Fibroblast of lung (primary cell): Measurements from ENCODE around the gene SS18. TPM values are rescaled to one million over a fixed set of nuclear protein-coding genes. Genes with fewer than 3 reads are reported as not detected.

Source experiments
- DNase-seq, 2 donors: peaks; one replicate each; pipeline versions ENCODE4 v3.0.0 to v3.0.0-alpha.2; 2010; ENCODE audit warnings: low read depth in 2 of 2
- H2AFZ ChIP-seq: 2 replicates; pipeline ENCODE4 v1.5.1; 2012; ENCODE audit warnings: low read length, control low read depth, inconsistent platforms
- H3K27ac ChIP-seq: 2 replicates; pipeline ENCODE4 v1.5.1; 2011; ENCODE audit warnings: low read length, control low read depth; ENCODE audit not compliant: insufficient read depth
- H3K27me3 ChIP-seq: 2 replicates; pipeline ENCODE4 v1.5.1; 2011; ENCODE audit warnings: mild to moderate bottlenecking, low read length; ENCODE audit not compliant: control insufficient read depth, insufficient read depth
- H3K36me3 ChIP-seq: 2 replicates; pipeline ENCODE4 v1.5.1; 2011; ENCODE audit warnings: low read length; ENCODE audit not compliant: control insufficient read depth, insufficient read depth
- H3K4me1 ChIP-seq: 2 replicates; pipeline ENCODE4 v1.5.1; 2011; ENCODE audit warnings: low read length; ENCODE audit not compliant: control insufficient read depth, insufficient read depth; ENCODE audit errors: extremely low read depth
- H3K4me2 ChIP-seq: 2 replicates; pipeline ENCODE4 v1.5.1; 2011; ENCODE audit warnings: low read length, control low read depth; ENCODE audit not compliant: insufficient read depth; ENCODE audit errors: extremely low read depth
- H3K4me3 ChIP-seq, 4 experiments: fragments of 200-600 bp in 1 of 4; sonication (generic) in 1 of 4; replicated peaks in 1 of 4; 2 replicates each; pipeline ENCODE4 v1.5.1; 2011 to 2016; ENCODE audit warnings: low read length in 4 of 4, low read depth in 3 of 4, mild to moderate bottlenecking in 3 of 4, control low read depth in 2 of 4, inconsistent platforms in 1 of 4, mixed read lengths in 1 of 4; ENCODE audit not compliant: insufficient read depth in 1 of 4; ENCODE audit errors: control extremely low read depth in 1 of 4
- H3K79me2 ChIP-seq: 2 replicates; pipeline ENCODE4 v1.5.1; 2012; ENCODE audit warnings: mild to moderate bottlenecking, low read length, inconsistent platforms; ENCODE audit not compliant: control insufficient read depth, insufficient read depth
- H3K9ac ChIP-seq: 2 replicates; pipeline ENCODE4 v1.5.1; 2011; ENCODE audit warnings: mild to moderate bottlenecking, low read length, control low read depth; ENCODE audit not compliant: insufficient read depth
- H3K9me3 ChIP-seq: 2 replicates; pipeline ENCODE4 v1.5.1; 2012; ENCODE audit warnings: low read depth, low read length; ENCODE audit not compliant: control insufficient read depth, insufficient read depth
- H4K20me1 ChIP-seq: 2 replicates; pipeline ENCODE4 v1.5.1; 2011; ENCODE audit warnings: low read length; ENCODE audit not compliant: control insufficient read depth, insufficient read depth; ENCODE audit errors: extremely low read depth
- CTCF ChIP-seq, 2 donors: IDR thresholded peaks in 1 of 2; conservative IDR thresholded peaks in 1 of 2; 1 replicate in 1 of 2; 2 replicates in 1 of 2; pipeline ENCODE4 v1.5.1; 2011 to 2012; ENCODE audit warnings: low read length in 2 of 2, control low read depth in 1 of 2, inconsistent platforms in 1 of 2, low read depth in 1 of 2, mild to moderate bottlenecking in 1 of 2
- EZH2 ChIP-seq: IDR thresholded peaks from 2 replicates; pipeline ENCODE4 v1.5.1; 2012; ENCODE audit warnings: low read length, control low read depth, mild to moderate bottlenecking; ENCODE audit errors: missing control alignments
- polyA plus RNA-seq, 2 donors: library from polyadenylated mRNA; depleted of rRNA in 1 of 2; stranded (reverse) in 1 of 2; unstranded in 1 of 2; fragments of >200 nt; gene quantifications; 2 replicates each; pipeline ENCODE4 v1.2.1, GENCODE V29; 2011 to 2012; ENCODE audit warnings: missing spikeins in 1 of 2
- total RNA-seq: library from RNA; depleted of rRNA; stranded (reverse); fragments of >200 nt; gene quantifications from 2 replicates; pipeline ENCODE4 v1.2.1, GENCODE V29; 2014

The SS18 gene
- total and polyA plus RNA-seq, 2 donors (not counting 1 experiment from before 2014, with no cell fraction given) = 90.8 to 124 TPM

- Histone ChIP-seq H3K79me2 (no peaks in the 10 kb centered on the region), H3K9me3 (no peaks in the 10 kb centered on the region), H3K4me2 (no peak overlapping the region), H3K9ac (no peak overlapping the region), H3K27me3 (no peaks in the 10 kb centered on the region), H2AFZ (no peak overlapping the region), H3K4me3 (no peak overlapping the region), H3K27ac (no peak overlapping the region), H3K4me1 (no peaks in the 10 kb centered on the region), H4K20me1 (no peaks in the 10 kb centered on the region), H3K36me3 (no peaks in the 10 kb centered on the region)
- DNase-seq = no peak
- TF ChIP-seq EZH2 = no peak
- TF ChIP-seq CTCF (conservative IDR thresholded peaks at IDR 0.05 in 1 of 2, IDR thresholded peaks at IDR 0.05 in 1 of 2; ENCODE audit: low read depth in 1 of 2, low read length in 2 of 2) = no peak
Measured at GRCh38 chr18:25982961-25983360, 107.5 kb downstream of the SS18 start.

- no peak overlapping the region for H3K27ac ChIP-seq
- no peak overlapping the region for H2AFZ ChIP-seq
- no peak overlapping the region for H3K4me2 ChIP-seq
- H4K20me1 ChIP-seq = no peaks in the 10 kb centered on the region
- H3K9me3 ChIP-seq = no peaks in the 10 kb centered on the region
- H3K27me3 ChIP-seq = no peaks in the 10 kb centered on the region
- no peaks in the 10 kb centered on the region for H3K4me1 ChIP-seq
- no peak overlapping the region for H3K4me3 ChIP-seq
- H3K9ac ChIP-seq = no peak overlapping the region
- no peak for DNase-seq
- TF ChIP-seq CTCF (conservative IDR thresholded peaks at IDR 0.05 in 1 of 2, IDR thresholded peaks at IDR 0.05 in 1 of 2; ENCODE audit: low read depth in 1 of 2, low read length in 2 of 2) (no peak), EZH2 (no peak)
- no peaks in the 10 kb centered on the region for H3K36me3 ChIP-seq
- no peaks in the 10 kb centered on the region for H3K79me2 ChIP-seq
Measured at GRCh38 chr18:25982153-25982552, 108.3 kb downstream of the SS18 start.

- no peaks in the 10 kb centered on the region for H4K20me1 ChIP-seq
- H3K9me3 ChIP-seq = no peaks in the 10 kb centered on the region
- H3K27ac ChIP-seq = no peak overlapping the region
- no peaks in the 10 kb centered on the region for H3K4me1 ChIP-seq
- DNase-seq = no peak
- no peak overlapping the region for H2AFZ ChIP-seq
- H3K36me3 ChIP-seq = no peaks in the 10 kb centered on the region
- H3K79me2 ChIP-seq = no peaks in the 10 kb centered on the region
- TF ChIP-seq CTCF (conservative IDR thresholded peaks at IDR 0.05 in 1 of 2, IDR thresholded peaks at IDR 0.05 in 1 of 2; ENCODE audit: low read depth in 1 of 2, low read length in 2 of 2) (no peak), EZH2 (no peak)
- H3K4me2 ChIP-seq = no peak overlapping the region
- H3K4me3 ChIP-seq = no peak overlapping the region
- H3K27me3 ChIP-seq = no peaks in the 10 kb centered on the region
- H3K9ac ChIP-seq = no peak overlapping the region
Measured at GRCh38 chr18:25979369-25980040, 110.9 kb downstream of the SS18 start.
